ENCODE results near the gene ACE2. TPM values are rescaled to one million over a fixed set of nuclear protein-coding genes. Genes with fewer than 3 reads are reported as not detected.

Gene ACE2
- total RNA-seq, 1 donor from 2014 or later: 0.67 TPM

DNA sequence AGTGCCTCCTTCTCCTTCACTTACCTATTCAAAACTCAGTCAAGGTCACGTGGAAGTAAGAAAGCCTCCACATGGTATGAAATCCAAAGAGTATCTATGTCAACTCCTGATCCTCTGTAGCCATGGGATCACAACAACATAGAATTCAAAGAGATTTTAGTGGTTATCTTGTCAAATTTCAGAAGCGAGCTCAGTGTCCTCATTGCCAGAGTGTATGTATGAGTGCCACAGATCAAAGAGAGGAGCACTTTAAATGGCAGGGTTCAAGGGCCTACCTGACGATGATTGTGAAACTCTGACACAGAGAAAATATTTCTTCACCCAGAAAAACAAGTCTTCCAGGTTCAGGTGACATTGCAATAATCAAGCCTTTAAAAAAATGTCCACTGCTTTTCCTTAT is 1.2 kb upstream of the ACE2 start:
- peaks cover 21% of the 10 kb centered on the region for H3K4me1 Mint-ChIP-seq (ENCODE audit: low read depth)
- TF ChIP-seq, protein P1, sequence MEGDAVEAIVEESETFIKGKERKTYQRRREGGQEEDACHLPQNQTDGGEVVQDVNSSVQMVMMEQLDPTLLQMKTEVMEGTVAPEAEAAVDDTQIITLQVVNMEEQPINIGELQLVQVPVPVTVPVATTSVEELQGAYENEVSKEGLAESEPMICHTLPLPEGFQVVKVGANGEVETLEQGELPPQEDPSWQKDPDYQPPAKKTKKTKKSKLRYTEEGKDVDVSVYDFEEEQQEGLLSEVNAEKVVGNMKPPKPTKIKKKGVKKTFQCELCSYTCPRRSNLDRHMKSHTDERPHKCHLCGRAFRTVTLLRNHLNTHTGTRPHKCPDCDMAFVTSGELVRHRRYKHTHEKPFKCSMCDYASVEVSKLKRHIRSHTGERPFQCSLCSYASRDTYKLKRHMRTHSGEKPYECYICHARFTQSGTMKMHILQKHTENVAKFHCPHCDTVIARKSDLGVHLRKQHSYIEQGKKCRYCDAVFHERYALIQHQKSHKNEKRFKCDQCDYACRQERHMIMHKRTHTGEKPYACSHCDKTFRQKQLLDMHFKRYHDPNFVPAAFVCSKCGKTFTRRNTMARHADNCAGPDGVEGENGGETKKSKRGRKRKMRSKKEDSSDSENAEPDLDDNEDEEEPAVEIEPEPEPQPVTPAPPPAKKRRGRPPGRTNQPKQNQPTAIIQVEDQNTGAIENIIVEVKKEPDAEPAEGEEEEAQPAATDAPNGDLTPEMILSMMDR (IDR thresholded peaks at IDR 0.05; ENCODE audit: unreplicated experiment): no peak
- H3K9me3 Mint-ChIP-seq (ENCODE audit: low read depth): peaks cover 9% of the 10 kb centered on the region
- no peak overlapping the region for H3K27ac Mint-ChIP-seq
- no peak for DNase-seq (ENCODE audit: low spot score, unreplicated experiment)
- H3K36me3 Mint-ChIP-seq (ENCODE audit: insufficient read depth): no peaks in the 10 kb centered on the region
- no peak overlapping the region for H3K4me3 Mint-ChIP-seq (ENCODE audit: low read depth)
- H3K27me3 Mint-ChIP-seq: no peaks in the 10 kb centered on the region

DNA sequence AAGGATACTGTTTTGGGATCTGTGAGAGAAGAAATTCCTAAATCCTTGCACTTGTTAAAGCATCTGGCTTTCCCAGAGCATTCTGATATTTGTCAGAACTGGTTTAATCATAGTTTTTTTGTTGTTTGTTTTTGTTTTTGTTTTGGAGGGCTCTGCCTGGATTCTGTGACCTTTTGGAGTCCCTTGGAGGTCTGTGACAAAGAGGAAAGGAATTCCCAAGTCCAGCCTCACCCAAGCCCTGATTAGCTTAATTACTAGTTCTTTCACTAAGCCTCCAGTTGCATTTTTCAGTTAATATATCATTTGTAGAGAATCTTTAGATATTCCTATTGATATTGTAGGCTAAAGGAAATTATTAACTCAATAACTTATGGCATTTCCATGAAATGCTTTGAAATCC is 711 bp downstream of the ACE2 start:
- Mint-ChIP-seq H3K9me3 (ENCODE audit: low read depth) (peaks cover 9% of the 10 kb centered on the region), H3K27ac (no peak overlapping the region), H3K4me3 (ENCODE audit: low read depth) (no peak overlapping the region), H3K4me1 (ENCODE audit: low read depth) (peaks cover 6% of the 10 kb centered on the region), H3K36me3 (ENCODE audit: insufficient read depth) (no peaks in the 10 kb centered on the region), H3K27me3 (no peaks in the 10 kb centered on the region)
- no peak for DNase-seq (ENCODE audit: low spot score, unreplicated experiment)
- TF ChIP-seq, protein P1 (IDR thresholded peaks at IDR 0.05; ENCODE audit: unreplicated experiment): no peak

DNA sequence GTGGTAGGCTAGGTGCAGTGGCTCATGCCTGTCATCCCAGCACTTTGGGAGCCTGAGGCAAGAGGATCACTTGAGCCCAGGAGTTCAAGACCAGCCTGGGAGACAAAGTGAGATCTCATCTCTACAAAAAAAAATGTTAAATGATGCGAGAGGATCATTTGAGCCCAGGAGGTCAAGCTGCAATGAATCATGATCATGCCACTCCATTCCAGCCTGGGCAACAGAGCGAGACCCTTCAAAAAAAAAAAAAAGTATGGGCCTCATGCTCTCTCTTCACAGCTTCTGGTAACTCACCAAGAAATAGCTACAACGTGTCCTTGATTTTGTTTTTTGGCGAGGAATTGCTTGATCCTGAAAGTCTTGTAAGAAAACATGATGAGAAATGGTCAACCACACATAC is 1.3 kb downstream of the ACE2 start:
- no peaks in the 10 kb centered on the region for H3K27me3 Mint-ChIP-seq
- H3K4me3 Mint-ChIP-seq (ENCODE audit: low read depth): no peak overlapping the region
- TF ChIP-seq, protein P1 (IDR thresholded peaks at IDR 0.05; ENCODE audit: unreplicated experiment): no peak
- H3K36me3 Mint-ChIP-seq (ENCODE audit: insufficient read depth): no peaks in the 10 kb centered on the region
- H3K9me3 Mint-ChIP-seq (ENCODE audit: low read depth): peaks cover 9% of the 10 kb centered on the region
- no peak overlapping the region for H3K27ac Mint-ChIP-seq
- DNase-seq (ENCODE audit: low spot score, unreplicated experiment): no peak
- H3K4me1 Mint-ChIP-seq (ENCODE audit: low read depth): peaks cover 6% of the 10 kb centered on the region

DNA sequence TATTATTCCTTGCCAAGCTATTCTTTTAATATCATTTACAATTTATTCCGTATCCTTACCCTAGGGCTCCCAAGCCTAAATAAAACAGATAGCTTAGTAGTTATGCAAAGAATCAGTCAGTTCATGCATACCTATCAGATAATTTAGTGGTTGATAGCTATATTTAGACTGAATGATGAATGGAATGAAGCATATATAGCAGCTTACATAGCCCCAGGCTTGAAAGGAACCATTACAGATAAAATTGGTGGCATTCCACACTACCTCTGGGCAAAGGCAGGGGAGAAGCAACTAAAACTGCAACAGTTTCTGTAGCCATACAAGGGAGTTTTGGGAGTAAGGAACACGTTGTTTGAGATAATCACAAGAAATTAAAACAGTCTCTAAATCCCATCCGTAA is 2.7 kb downstream of the ACE2 start:
- DNase-seq (ENCODE audit: low spot score, unreplicated experiment): no peak
- Mint-ChIP-seq H3K36me3 (ENCODE audit: insufficient read depth) (no peaks in the 10 kb centered on the region), H3K4me1 (ENCODE audit: low read depth) (peaks cover 6% of the 10 kb centered on the region), H3K9me3 (ENCODE audit: low read depth) (peaks cover 5% of the 10 kb centered on the region), H3K27me3 (no peaks in the 10 kb centered on the region), H3K4me3 (ENCODE audit: low read depth) (no peak overlapping the region), H3K27ac (no peak overlapping the region)
- TF ChIP-seq, protein P1 (IDR thresholded peaks at IDR 0.05; ENCODE audit: unreplicated experiment): no peak

DNA sequence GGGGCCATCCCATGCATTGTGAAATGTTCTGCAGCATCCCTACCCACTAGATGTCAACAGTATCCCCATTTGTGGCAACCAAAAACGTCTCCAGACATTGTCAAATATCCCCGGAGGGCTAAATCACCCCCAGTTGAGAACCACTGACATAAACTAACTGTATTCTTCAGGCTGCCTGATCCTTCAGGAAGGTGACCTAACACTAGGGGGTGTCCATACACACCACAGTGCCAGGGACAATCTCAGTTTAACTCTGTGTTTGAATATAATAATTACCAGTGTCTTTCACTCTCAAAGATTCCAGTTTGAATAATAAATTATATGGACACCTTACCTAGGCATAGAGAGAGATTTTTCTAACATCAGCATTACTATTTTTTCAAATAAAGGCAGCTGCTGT is 6.4 kb downstream of the ACE2 start:
- Mint-ChIP-seq H3K27ac (no peak overlapping the region), H3K27me3 (peaks cover 2% of the 10 kb centered on the region), H3K4me3 (ENCODE audit: low read depth) (no peak overlapping the region), H3K36me3 (ENCODE audit: insufficient read depth) (no peaks in the 10 kb centered on the region), H3K4me1 (ENCODE audit: low read depth) (peaks cover 1% of the 10 kb centered on the region), H3K9me3 (ENCODE audit: low read depth) (no peaks in the 10 kb centered on the region)
- TF ChIP-seq, protein P1 (IDR thresholded peaks at IDR 0.05; ENCODE audit: unreplicated experiment): peak; percentile 28
- no peak for DNase-seq (ENCODE audit: low spot score, unreplicated experiment)

All from progenitor cell of endocrine pancreas (in vitro differentiated cells).